Measurements from ENCODE around the gene GALNT16. TPM values are rescaled to one million over a fixed set of nuclear protein-coding genes. Genes with fewer than 3 reads are reported as not detected.

Gene GALNT16
- total RNA-seq, 1 donor from 2014 or later, result 3.1 TPM

GRCh38 chr14:69373104-69373503 is 113.1 kb downstream of the GALNT16 start:
- no peak for TF ChIP-seq CTCF (IDR thresholded peaks at IDR 0.05)
- no peaks in the 10 kb centered on the region for H3K27me3 Mint-ChIP-seq (ENCODE audit: unreplicated experiment)
- no peak overlapping the region for H3K4me3 Mint-ChIP-seq (ENCODE audit: unreplicated experiment)
- peaks cover 14% of the 10 kb centered on the region for H3K9me3 Mint-ChIP-seq (ENCODE audit: unreplicated experiment)
- no peak overlapping the region for H3K27ac Mint-ChIP-seq (ENCODE audit: unreplicated experiment)
- no peaks in the 10 kb centered on the region for H3K4me1 Mint-ChIP-seq (ENCODE audit: unreplicated experiment)
- DNase-seq (ENCODE audit: extremely low spot score, unreplicated experiment), result no peak
- H3K36me3 Mint-ChIP-seq (ENCODE audit: unreplicated experiment), result peaks cover 37% of the 10 kb centered on the region

- Mint-ChIP-seq H3K36me3 (ENCODE audit: unreplicated experiment) (peaks cover 37% of the 10 kb centered on the region), H3K27ac (ENCODE audit: unreplicated experiment) (no peak overlapping the region)
- TF ChIP-seq CTCF (IDR thresholded peaks at IDR 0.05), result no peak
Observed at GRCh38 chr14:69374235-69374634, 114.3 kb downstream of the GALNT16 start.

GRCh38 chr14:69375182-69375581 is 115.2 kb downstream of the GALNT16 start:
- Mint-ChIP-seq H3K27me3 (ENCODE audit: unreplicated experiment) (no peaks in the 10 kb centered on the region), H3K4me1 (ENCODE audit: unreplicated experiment) (no peaks in the 10 kb centered on the region)
- no peak for TF ChIP-seq CTCF (IDR thresholded peaks at IDR 0.05)

More at GRCh38 chr14:69374235-69374634, 114.3 kb downstream of the GALNT16 start:
- H3K4me1 Mint-ChIP-seq (ENCODE audit: unreplicated experiment), result no peaks in the 10 kb centered on the region
- peaks cover 14% of the 10 kb centered on the region for H3K9me3 Mint-ChIP-seq (ENCODE audit: unreplicated experiment)
- no peaks in the 10 kb centered on the region for H3K27me3 Mint-ChIP-seq (ENCODE audit: unreplicated experiment)
- H3K4me3 Mint-ChIP-seq (ENCODE audit: unreplicated experiment), result no peak overlapping the region
- no peak for DNase-seq (ENCODE audit: extremely low spot score, unreplicated experiment)

GRCh38 chr14:69375722-69376121 is 115.8 kb downstream of the GALNT16 start:
- H3K36me3 Mint-ChIP-seq (ENCODE audit: unreplicated experiment), result peaks cover 47% of the 10 kb centered on the region
- H3K4me1 Mint-ChIP-seq (ENCODE audit: unreplicated experiment), result no peaks in the 10 kb centered on the region
- peaks cover 14% of the 10 kb centered on the region for H3K9me3 Mint-ChIP-seq (ENCODE audit: unreplicated experiment)
- TF ChIP-seq CTCF (IDR thresholded peaks at IDR 0.05), result no peak
- H3K27me3 Mint-ChIP-seq (ENCODE audit: unreplicated experiment), result no peaks in the 10 kb centered on the region
- no peak for DNase-seq (ENCODE audit: extremely low spot score, unreplicated experiment)
- H3K4me3 Mint-ChIP-seq (ENCODE audit: unreplicated experiment), result no peak overlapping the region
- H3K27ac Mint-ChIP-seq (ENCODE audit: unreplicated experiment), result no peak overlapping the region

More at GRCh38 chr14:69375182-69375581, 115.2 kb downstream of the GALNT16 start:
- DNase-seq (ENCODE audit: extremely low spot score, unreplicated experiment), result no peak
- Mint-ChIP-seq H3K4me3 (ENCODE audit: unreplicated experiment) (no peak overlapping the region), H3K36me3 (ENCODE audit: unreplicated experiment) (peaks cover 44% of the 10 kb centered on the region), H3K27ac (ENCODE audit: unreplicated experiment) (no peak overlapping the region), H3K9me3 (ENCODE audit: unreplicated experiment) (peaks cover 14% of the 10 kb centered on the region)

- H3K27me3 Mint-ChIP-seq (ENCODE audit: unreplicated experiment), result no peaks in the 10 kb centered on the region
Observed at GRCh38 chr14:69376439-69376838, 116.5 kb downstream of the GALNT16 start.

More at GRCh38 chr14:69376439-69376838, 116.5 kb downstream of the GALNT16 start:
- peaks cover 14% of the 10 kb centered on the region for H3K9me3 Mint-ChIP-seq (ENCODE audit: unreplicated experiment)
- H3K36me3 Mint-ChIP-seq (ENCODE audit: unreplicated experiment), result peaks cover 49% of the 10 kb centered on the region
- no peak overlapping the region for H3K27ac Mint-ChIP-seq (ENCODE audit: unreplicated experiment)
- H3K4me1 Mint-ChIP-seq (ENCODE audit: unreplicated experiment), result no peaks in the 10 kb centered on the region
- no peak for DNase-seq (ENCODE audit: extremely low spot score, unreplicated experiment)
- no peak for TF ChIP-seq CTCF (IDR thresholded peaks at IDR 0.05)
- H3K4me3 Mint-ChIP-seq (ENCODE audit: unreplicated experiment), result no peak overlapping the region

Measured in osteocyte (in vitro differentiated cells).